OCI-LY1 (cell line): ENCODE results near the gene PKN1.

ENCODE experiments used
- CTCF ChIP-seq: fragments of 200-600 bp; sonication (generic), shearing (Covaris generic); IDR thresholded peaks from 2 replicates; pipeline ENCODE4 v1.5.1; 2017; ENCODE audit warnings: mild to moderate bottlenecking, antibody characterized with exemption, low read length, moderate library complexity, mixed read lengths
- EZH2 ChIP-seq: fragments of 200-600 bp; sonication (generic), shearing (Covaris generic); IDR thresholded peaks from 2 replicates; pipeline ENCODE4 v1.8.0; 2017; ENCODE audit warnings: borderline replicate concordance, mixed run types, mild to moderate bottlenecking, antibody characterized with exemption, low read length, moderate library complexity, mixed read lengths

- TF ChIP-seq CTCF, result no peak
- TF ChIP-seq EZH2, result no peak
Observed at GRCh38 chr19:14427461-14427860, 5.6 kb upstream of the PKN1 start.
